ENCODE measurements around the gene VWCE. TPM values are rescaled to one million over a fixed set of nuclear protein-coding genes. Genes with fewer than 3 reads are reported as not detected.

Gene VWCE
- total RNA-seq, 1 experiment from 2014 or later: 20.6 TPM

GRCh38 chr11:61336171-61336935 lies 41.2 kb upstream of the VWCE start:
- peak; percentile 92 for DNase-seq
- Histone ChIP-seq H2AFZ (ENCODE audit: low read length) (no peak overlapping the region), H4K5ac (ENCODE audit: insufficient read length, low read depth, low read length) (peak overlapping the region; percentile 28), H2BK120ac (ENCODE audit: low read depth, low read length, poor library complexity, severe bottlenecking) (no peak overlapping the region), H3K9ac (ENCODE audit: extremely low read depth, insufficient read length, low read length) (no peak overlapping the region), H2BK20ac (ENCODE audit: low read depth, low read length, poor library complexity, severe bottlenecking) (no peak overlapping the region), H4K20me1 (ENCODE audit: control insufficient read depth, insufficient read depth, insufficient read length) (no peaks in the 10 kb centered on the region), H3K23me2 (ENCODE audit: insufficient read length, low read depth, low read length, poor library complexity, severe bottlenecking) (peaks cover 13% of the 10 kb centered on the region), H2BK5ac (ENCODE audit: insufficient read length, low read length) (no peak overlapping the region), H3T11ph (ENCODE audit: low read length) (no peak overlapping the region), H3K4ac (ENCODE audit: low read depth, low read length) (no peak overlapping the region), H3K9me3 (ENCODE audit: control insufficient read depth, low read depth, low read length) (no peaks in the 10 kb centered on the region), H2AK5ac (ENCODE audit: insufficient read length, low read length) (no peak overlapping the region), H3K79me1 (ENCODE audit: insufficient read depth, low read depth, low read length, poor library complexity, severe bottlenecking) (no peaks in the 10 kb centered on the region), H3K27me3 (ENCODE audit: insufficient read depth, low read length) (no peaks in the 10 kb centered on the region), H3K14ac (ENCODE audit: insufficient read depth, low read length) (no peak overlapping the region), H3K79me2 (ENCODE audit: insufficient read depth, low read length) (peaks cover 13% of the 10 kb centered on the region), H3K18ac (ENCODE audit: insufficient read length, low read depth, low read length) (peak overlapping the region; percentile 76), H2BK12ac (ENCODE audit: insufficient read length, low read depth, low read length) (no peak overlapping the region), H3K56ac (ENCODE audit: insufficient read length, low read depth, low read length) (no peak overlapping the region), H3K4me1 (ENCODE audit: insufficient read depth, low read length) (peaks cover 5% of the 10 kb centered on the region), H2BK15ac (ENCODE audit: low read depth, low read length) (no peak overlapping the region), H4K91ac (ENCODE audit: insufficient read length, low read depth, low read length) (peak overlapping the region; percentile 49), H3K23ac (ENCODE audit: insufficient read length, low read depth, low read length) (no peak overlapping the region), H4K8ac (replicated peaks; ENCODE audit: insufficient read length, low read depth, low read length) (no peak overlapping the region), H3K27ac (ENCODE audit: insufficient read length, low read depth, low read length) (no peak overlapping the region), H3K4me2 (ENCODE audit: insufficient read depth, insufficient read length, low read length) (no peak overlapping the region)
- WGBS (ENCODE audit: extremely low coverage, insufficient read length, low lambda C conversion rate): no CpG with 5 or more reads among the region's 8 CpGs
- H3K36me3 Mint-ChIP-seq (ENCODE audit: insufficient read depth in 1 of 3, low read depth in 3 of 3): peaks cover 6 to 33% (median 26%) of the 10 kb centered on the region in 3 experiments; a peak in 6 of 7 replicates
- H3K9me3 Mint-ChIP-seq: no peaks in the 10 kb centered on the region; a peak in 1 of 5 replicates
- H3K27me3 Mint-ChIP-seq (ENCODE audit: low read depth): no peaks in the 10 kb centered on the region
- TF ChIP-seq CTCF (conservative IDR thresholded peaks at IDR 0.05): peak; percentile 98
- H3K4me3 Mint-ChIP-seq: peak overlapping the region in 1 of 2 experiments; percentile 38; a peak in 1 of 5 replicates
- H3K27ac Mint-ChIP-seq: peak overlapping the region; percentile 80 to 94 (median 92)
- peaks cover 33 to 38% of the 10 kb centered on the region in 2 experiments for H3K4me1 Mint-ChIP-seq

All from H9 (cell line).